H1 (cell line): Measurements from ENCODE around the gene CDKN2B-AS1. TPM values are rescaled to one million over a fixed set of nuclear protein-coding genes. Genes with fewer than 3 reads are reported as not detected.

Experiments used
- CTCF ChIA-PET: fragments of 300-600 bp; sonication (Branson Sonifier 250); formaldehyde crosslinking; loops from one replicate; lab custom pipeline; 2021; ENCODE audit not compliant: partially characterized antibody; lab: Charles Lee
- POLR2A ChIA-PET: fragments of 300-600 bp; sonication (Branson Sonifier 250); formaldehyde crosslinking; loops from one replicate; lab custom pipeline; 2021; ENCODE audit warnings: inconsistent platforms; ENCODE audit not compliant: partially characterized antibody; lab: Charles Lee
- DNase-seq, 2 experiments: peaks; one replicate each; pipeline versions ENCODE4 v3.0.0 to v3.0.0-alpha.2; 2010 to 2022; ENCODE audit warnings: low spot score in 2 of 2, low read depth in 1 of 2, mixed read lengths in 1 of 2
- FAIRE-seq: peaks from 2 replicates; lab custom pipeline; 2011; peaks lifted over from hg19 to GRCh38; lab: Jason Lieb, UNC
- H2AFZ ChIP-seq: 2 replicates; pipeline ENCODE4 v1.8.1; 2012; ENCODE audit warnings: low read length, inconsistent platforms
- H2AK5ac ChIP-seq: 2 replicates; pipeline ENCODE4 v1.6.1; 2013; ENCODE audit warnings: low read depth, low read length
- H2BK120ac ChIP-seq: replicated peaks from 2 replicates; pipeline ENCODE3; 2013; ENCODE audit warnings: low read depth, low read length, inconsistent platforms
- H2BK12ac ChIP-seq: 2 replicates; pipeline ENCODE4 v1.6.1; 2013; ENCODE audit warnings: low read depth, low read length
- H2BK15ac ChIP-seq: 2 replicates; pipeline ENCODE4 v1.6.1; 2013; ENCODE audit warnings: low read length
- H2BK20ac ChIP-seq: 2 replicates; pipeline ENCODE4 v1.6.1; 2013; ENCODE audit warnings: low read length
- H2BK5ac ChIP-seq: 2 replicates; pipeline ENCODE4 v1.6.1; 2013; ENCODE audit warnings: low read depth, low read length
- H3K14ac ChIP-seq: 2 replicates; pipeline ENCODE4 v1.6.1; 2013; ENCODE audit warnings: inconsistent platforms; ENCODE audit not compliant: insufficient read length
- H3K18ac ChIP-seq: 2 replicates; pipeline ENCODE4 v1.6.1; 2013; ENCODE audit warnings: low read length; ENCODE audit errors: extremely low read depth
- H3K23ac ChIP-seq: 2 replicates; pipeline ENCODE4 v1.6.1; 2013; ENCODE audit warnings: inconsistent platforms; ENCODE audit not compliant: insufficient read length
- H3K23me2 ChIP-seq: 2 replicates; pipeline ENCODE4 v1.6.1; 2013; ENCODE audit warnings: low read depth, low read length
- H3K27ac ChIP-seq: 2 replicates; pipeline ENCODE4 v1.6.1; 2011; ENCODE audit warnings: low read depth, low read length, inconsistent platforms
- H3K27me3 ChIP-seq, 4 experiments: replicated peaks in 1 of 4; 1 replicate in 1 of 4; 2 replicates in 3 of 4; pipeline versions ENCODE4 v1.6.1 to v1.8.1; 2011 to 2013; ENCODE audit warnings: low read length in 3 of 4, mild to moderate bottlenecking in 3 of 4, inconsistent platforms in 2 of 4, mixed read lengths in 2 of 4, moderate library complexity in 1 of 4; ENCODE audit not compliant: control insufficient read depth in 3 of 4, insufficient read depth in 3 of 4; ENCODE audit errors: extremely low read depth in 1 of 4
- H3K36me3 ChIP-seq, 4 experiments: 2 replicates each; pipeline versions ENCODE4 v1.6.1 to v1.8.1; 2011 to 2013; ENCODE audit warnings: mild to moderate bottlenecking in 4 of 4, low read length in 3 of 4, moderate library complexity in 2 of 4, control low read depth in 1 of 4, inconsistent platforms in 1 of 4; ENCODE audit not compliant: insufficient read depth in 4 of 4, control insufficient read depth in 2 of 4
- H3K4ac ChIP-seq: replicated peaks from 2 replicates; pipeline ENCODE3; 2013; ENCODE audit warnings: low read length, low read depth, mixed read lengths, inconsistent platforms; ENCODE audit not compliant: insufficient read length
- H3K4me1 ChIP-seq, 4 experiments: replicated peaks in 1 of 4; 1 replicate in 1 of 4; 2 replicates in 3 of 4; pipeline versions ENCODE4 v1.6.1 to v1.8.1; 2011 to 2013; ENCODE audit warnings: low read length in 3 of 4, inconsistent platforms in 2 of 4, mixed read lengths in 1 of 4; ENCODE audit not compliant: insufficient read depth in 4 of 4, control insufficient read depth in 3 of 4
- H3K4me2 ChIP-seq, 2 experiments: 2 replicates each; pipeline versions ENCODE4 v1.6.1 to v1.8.1; 2011 to 2013; ENCODE audit warnings: low read depth in 2 of 2, low read length in 2 of 2, control low read depth in 1 of 2, inconsistent platforms in 1 of 2, mild to moderate bottlenecking in 1 of 2; ENCODE audit not compliant: insufficient read depth in 1 of 2
- H3K4me3 ChIP-seq, 4 experiments: fragments of 200-600, 300-600 bp in 1 of 4; sonication (generic), shearing (Covaris generic), sonication (Bioruptor Twin) in 1 of 4; 2 replicates each; pipeline versions ENCODE4 v1.5.1 to v1.8.1; 2011 to 2016; ENCODE audit warnings: low read length in 4 of 4, low read depth in 3 of 4, control low read depth in 2 of 4, inconsistent platforms in 2 of 4, mild to moderate bottlenecking in 2 of 4, mixed read lengths in 1 of 4, moderate library complexity in 1 of 4; ENCODE audit not compliant: insufficient read depth in 2 of 4; ENCODE audit errors: extremely low read depth in 1 of 4
- H3K56ac ChIP-seq: replicated peaks from 2 replicates; pipeline ENCODE3; 2013; ENCODE audit warnings: low read depth, mild to moderate bottlenecking, mixed read lengths, low read length, inconsistent platforms; ENCODE audit not compliant: insufficient read length
- H3K79me1 ChIP-seq: 2 replicates; pipeline ENCODE4 v1.6.1; 2013; ENCODE audit warnings: low read depth, low read length, control low read depth
- H3K79me2 ChIP-seq, 2 experiments: 2 replicates each; pipeline versions ENCODE4 v1.6.1 to v1.8.1; 2012 to 2013; ENCODE audit warnings: low read length in 2 of 2, mild to moderate bottlenecking in 2 of 2, inconsistent platforms in 1 of 2; ENCODE audit not compliant: insufficient read depth in 2 of 2, control insufficient read depth in 1 of 2
- H3K9ac ChIP-seq, 4 experiments: replicated peaks in 1 of 4; 1 replicate in 1 of 4; 2 replicates in 3 of 4; pipeline versions ENCODE4 v1.6.1 to v1.8.1; 2011 to 2013; ENCODE audit warnings: low read depth in 3 of 4, low read length in 3 of 4, control low read depth in 2 of 4, mild to moderate bottlenecking in 2 of 4, moderate library complexity in 2 of 4, inconsistent platforms in 1 of 4; ENCODE audit errors: extremely low read depth in 1 of 4
- H3K9me3 ChIP-seq, 2 experiments: 2 replicates each; pipeline versions ENCODE4 v1.6.1 to v1.8.1; 2012 to 2013; ENCODE audit warnings: mild to moderate bottlenecking in 2 of 2, moderate library complexity in 2 of 2, control low read depth in 1 of 2, inconsistent platforms in 1 of 2, low read depth in 1 of 2, low read length in 1 of 2, mixed read lengths in 1 of 2; ENCODE audit not compliant: insufficient read depth in 2 of 2
- H4K20me1 ChIP-seq, 2 experiments: replicated peaks in 1 of 2; 2 replicates each; pipeline versions ENCODE3 to v1.8.1; 2011 to 2013; ENCODE audit warnings: inconsistent platforms in 2 of 2, low read length in 2 of 2, mild to moderate bottlenecking in 1 of 2; ENCODE audit not compliant: insufficient read depth in 2 of 2, control insufficient read depth in 1 of 2
- H4K5ac ChIP-seq: 2 replicates; pipeline ENCODE4 v1.6.1; 2013; ENCODE audit warnings: low read length, low read depth, mixed read lengths, inconsistent platforms; ENCODE audit not compliant: insufficient read length
- H4K8ac ChIP-seq: 2 replicates; pipeline ENCODE4 v1.8.0; 2013; ENCODE audit warnings: mild to moderate bottlenecking, moderate library complexity, low read length, inconsistent platforms; ENCODE audit not compliant: insufficient read depth; ENCODE audit errors: extremely low read depth
- H4K91ac ChIP-seq: replicated peaks from 2 replicates; pipeline ENCODE3; 2013; ENCODE audit warnings: low read length, mixed read lengths, inconsistent platforms; ENCODE audit not compliant: insufficient read length
- ASH2L ChIP-seq: fragments of 200-600, 300-600 bp; sonication (generic); IDR thresholded peaks from one replicate; pipeline ENCODE4 v1.7.1; 2017; ENCODE audit warnings: low read length
- ATF2 ChIP-seq: IDR thresholded peaks from 2 replicates; pipeline ENCODE4 v1.6.1; 2012; ENCODE audit warnings: low read length, inconsistent platforms
- CEBPB ChIP-seq: IDR thresholded peaks from 2 replicates; pipeline ENCODE4 v1.6.1; 2012; ENCODE audit warnings: low read depth, low read length
- KDM4A ChIP-seq: IDR thresholded peaks from one replicate; pipeline ENCODE4 v1.7.1; 2012; ENCODE audit warnings: low read depth, mild to moderate bottlenecking, moderate library complexity, low read length, inconsistent platforms; ENCODE audit not compliant: severe bottlenecking
- KDM5A ChIP-seq: fragments of 200-600 bp; IDR thresholded peaks from 2 replicates; pipeline ENCODE4 v1.7.1; 2012; ENCODE audit warnings: mild to moderate bottlenecking, low read length, inconsistent platforms, mixed read lengths
- RFX5 ChIP-seq: IDR thresholded peaks from 2 replicates; pipeline ENCODE4 v1.6.1; 2011; ENCODE audit warnings: low read depth, low read length, improper control_type of control experiment, borderline replicate concordance
- SIRT6 ChIP-seq: IDR thresholded peaks from one replicate; pipeline ENCODE4 v1.7.1; 2012; ENCODE audit warnings: low read length, inconsistent platforms
- SP1 ChIP-seq: IDR thresholded peaks from 2 replicates; pipeline ENCODE4 v1.6.1; 2011; ENCODE audit warnings: low read depth, low read length
- TAF1 ChIP-seq: IDR thresholded peaks from 2 replicates; pipeline ENCODE4 v1.6.1; 2011; ENCODE audit warnings: mild to moderate bottlenecking, low read depth, low read length
- TEAD4 ChIP-seq: IDR thresholded peaks from 2 replicates; pipeline ENCODE4 v1.6.1; 2012; ENCODE audit warnings: low read depth, low read length, inconsistent platforms, mixed read lengths
- polyA plus RNA-seq, 7 experiments: library from polyadenylated mRNA; depleted of rRNA in 3 of 7; stranded (reverse) in 5 of 7; unstranded in 2 of 7; fragments of >200 nt in 5 of 7; fragments of 200-250 nt in 2 of 7; gene quantifications; 1 replicate in 5 of 7; 2 replicates in 1 of 7; 4 replicates in 1 of 7; pipeline versions ENCODE4 v1.2.1 to v1.2.3, GENCODE V29; 2011 to 2013; ENCODE audit warnings: missing spikeins in 2 of 7, mixed read lengths in 2 of 7
- total RNA-seq: library from RNA; stranded (reverse); fragmentation: NEBNext Ultra II Directional; extraction: Animal tissue kit (Norgen Biotek cat#: 25700); gene quantifications from 2 replicates; pipeline ENCODE4 v1.2.1, GENCODE V29; 2021
- TF ChIP-seq, protein P1 (sequence below): IDR thresholded peaks from 2 replicates; pipeline ENCODE4 v1.6.1; 2012; ENCODE audit warnings: inconsistent platforms
- TF ChIP-seq, protein P2 (sequence below), 3 experiments: IDR thresholded peaks; 1 replicate in 2 of 3; 2 replicates in 1 of 3; pipeline versions ENCODE4 v1.5.1 to v1.6.1; 2011; ENCODE audit warnings: low read length in 3 of 3, mild to moderate bottlenecking in 3 of 3, inconsistent platforms in 2 of 3, low read depth in 1 of 3, moderate library complexity in 1 of 3; ENCODE audit not compliant: insufficient read depth in 1 of 3; ENCODE audit errors: control extremely low read depth in 1 of 3

Gene CDKN2B-AS1
- total and polyA plus RNA-seq, 2 of the 8 experiments (the other 6 are each of a cell fraction or from before 2014, with no cell fraction given), result not detected

GRCh38 chr9:22028394-22028793 lies 33.8 kb downstream of the CDKN2B-AS1 start:
- H3K23me2 ChIP-seq, result no peaks in the 10 kb centered on the region
- no peak overlapping the region for H3K9ac ChIP-seq
- no peaks in the 10 kb centered on the region for H3K79me1 ChIP-seq
- no peaks in the 10 kb centered on the region for H3K27me3 ChIP-seq
- H2BK120ac ChIP-seq, result no peak overlapping the region
- no peak overlapping the region for H4K91ac ChIP-seq
- H3K56ac ChIP-seq, result no peak overlapping the region
- no peak overlapping the region for H3K4me3 ChIP-seq
- no peak overlapping the region for H3K14ac ChIP-seq
- no peaks in the 10 kb centered on the region for H3K9me3 ChIP-seq
- no peak overlapping the region for H2AK5ac ChIP-seq
- no peak overlapping the region for H2BK5ac ChIP-seq
- CTCF ChIA-PET, result interaction anchor here (0.9 to 1.5 kb wide), 3 partner anchors 9 to 279 kb away, joined by 3 read pairs; no protein-coding TSS in a partner anchor
- H3K18ac ChIP-seq, result no peak overlapping the region
- no peak overlapping the region for H2BK20ac ChIP-seq
- H2BK12ac ChIP-seq, result no peak overlapping the region
- no peak overlapping the region for H3K27ac ChIP-seq
- H3K4ac ChIP-seq, result no peak overlapping the region
- FAIRE-seq (no peak), DNase-seq (no peak)
- no peak overlapping the region for H2AFZ ChIP-seq
- no peaks in the 10 kb centered on the region for H4K20me1 ChIP-seq
- H3K4me1 ChIP-seq, result no peaks in the 10 kb centered on the region
- H3K79me2 ChIP-seq, result no peaks in the 10 kb centered on the region
- no peak overlapping the region for H4K8ac ChIP-seq
- POLR2A ChIA-PET, result no interaction called here
- no peak overlapping the region for H3K4me2 ChIP-seq
- H3K23ac ChIP-seq, result no peak overlapping the region
- no peaks in the 10 kb centered on the region for H3K36me3 ChIP-seq
- H4K5ac ChIP-seq, result no peak overlapping the region
- H2BK15ac ChIP-seq, result no peak overlapping the region
- TF ChIP-seq SP1 (no peak), CEBPB (no peak), ASH2L (no peak), TEAD4 (no peak), ATF2 (no peak), RFX5 (no peak), KDM5A (no peak), KDM4A (no peak), TAF1 (no peak), SIRT6 (no peak)
- TF ChIP-seq, protein P1, sequence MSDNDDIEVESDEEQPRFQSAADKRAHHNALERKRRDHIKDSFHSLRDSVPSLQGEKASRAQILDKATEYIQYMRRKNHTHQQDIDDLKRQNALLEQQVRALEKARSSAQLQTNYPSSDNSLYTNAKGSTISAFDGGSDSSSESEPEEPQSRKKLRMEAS, result no peak
- TF ChIP-seq, protein P2, sequence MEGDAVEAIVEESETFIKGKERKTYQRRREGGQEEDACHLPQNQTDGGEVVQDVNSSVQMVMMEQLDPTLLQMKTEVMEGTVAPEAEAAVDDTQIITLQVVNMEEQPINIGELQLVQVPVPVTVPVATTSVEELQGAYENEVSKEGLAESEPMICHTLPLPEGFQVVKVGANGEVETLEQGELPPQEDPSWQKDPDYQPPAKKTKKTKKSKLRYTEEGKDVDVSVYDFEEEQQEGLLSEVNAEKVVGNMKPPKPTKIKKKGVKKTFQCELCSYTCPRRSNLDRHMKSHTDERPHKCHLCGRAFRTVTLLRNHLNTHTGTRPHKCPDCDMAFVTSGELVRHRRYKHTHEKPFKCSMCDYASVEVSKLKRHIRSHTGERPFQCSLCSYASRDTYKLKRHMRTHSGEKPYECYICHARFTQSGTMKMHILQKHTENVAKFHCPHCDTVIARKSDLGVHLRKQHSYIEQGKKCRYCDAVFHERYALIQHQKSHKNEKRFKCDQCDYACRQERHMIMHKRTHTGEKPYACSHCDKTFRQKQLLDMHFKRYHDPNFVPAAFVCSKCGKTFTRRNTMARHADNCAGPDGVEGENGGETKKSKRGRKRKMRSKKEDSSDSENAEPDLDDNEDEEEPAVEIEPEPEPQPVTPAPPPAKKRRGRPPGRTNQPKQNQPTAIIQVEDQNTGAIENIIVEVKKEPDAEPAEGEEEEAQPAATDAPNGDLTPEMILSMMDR (IDR thresholded peaks at IDR 0.05; ENCODE audit: control extremely low read depth in 1 of 3, insufficient read depth in 1 of 3, low read depth in 1 of 3, low read length in 3 of 3), result no peak
